DOHH2 (cell line): ENCODE data around the gene SHISA7.

ENCODE experiments used
- EZH2phosphoT487 ChIP-seq: fragments of 200-600 bp; sonication (generic); IDR thresholded peaks from 2 replicates; pipeline ENCODE4 v1.6.1; 2017; ENCODE audit warnings: borderline replicate concordance, mild to moderate bottlenecking, antibody characterized with exemption, low read length, moderate library complexity, mixed read lengths
- TF ChIP-seq, protein P1 (sequence below): fragments of 200-600 bp; sonication (generic); IDR thresholded peaks from one replicate; pipeline ENCODE4 v1.5.1; 2014; ENCODE audit warnings: antibody characterized with exemption, mild to moderate bottlenecking, low read depth, low read length; ENCODE audit not compliant: poor library complexity, severe bottlenecking

DNA sequence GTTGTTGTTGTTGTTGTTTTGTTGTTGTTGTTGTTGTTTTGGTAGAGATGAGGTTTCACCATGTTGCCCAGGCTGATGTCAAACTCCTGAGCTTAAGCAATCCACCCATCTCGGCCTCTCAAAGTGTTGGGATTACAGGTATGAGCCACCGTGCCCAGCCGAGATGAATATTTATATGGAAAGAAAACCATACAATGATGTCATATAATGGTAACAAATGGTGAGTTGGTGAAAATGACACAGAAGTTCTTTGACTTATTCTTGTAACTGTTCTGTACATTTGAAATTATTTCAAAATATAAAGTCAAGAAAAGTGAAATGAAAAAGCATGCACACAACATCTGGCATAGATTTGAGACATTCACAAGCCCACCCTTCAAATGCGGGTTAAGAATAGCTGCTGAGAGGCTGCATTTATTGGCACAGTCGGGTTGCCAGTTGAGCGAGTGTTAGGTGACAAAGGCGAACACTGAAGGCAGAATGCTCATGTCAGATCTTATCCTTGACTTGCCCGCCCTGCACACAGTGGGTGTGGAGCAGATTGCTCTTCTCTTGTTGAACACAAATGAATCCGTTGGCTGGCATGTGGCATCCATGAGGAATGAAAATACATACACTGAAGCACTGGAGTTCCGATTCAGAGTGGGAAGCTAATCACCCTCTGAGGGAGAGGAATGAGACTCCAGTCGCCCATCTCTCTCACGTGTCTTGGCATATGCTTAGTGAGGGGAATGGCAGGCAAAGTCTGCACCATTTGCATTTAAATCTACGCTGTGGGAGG lies 19.7 kb downstream of the SHISA7 start:
- TF ChIP-seq, protein P1, sequence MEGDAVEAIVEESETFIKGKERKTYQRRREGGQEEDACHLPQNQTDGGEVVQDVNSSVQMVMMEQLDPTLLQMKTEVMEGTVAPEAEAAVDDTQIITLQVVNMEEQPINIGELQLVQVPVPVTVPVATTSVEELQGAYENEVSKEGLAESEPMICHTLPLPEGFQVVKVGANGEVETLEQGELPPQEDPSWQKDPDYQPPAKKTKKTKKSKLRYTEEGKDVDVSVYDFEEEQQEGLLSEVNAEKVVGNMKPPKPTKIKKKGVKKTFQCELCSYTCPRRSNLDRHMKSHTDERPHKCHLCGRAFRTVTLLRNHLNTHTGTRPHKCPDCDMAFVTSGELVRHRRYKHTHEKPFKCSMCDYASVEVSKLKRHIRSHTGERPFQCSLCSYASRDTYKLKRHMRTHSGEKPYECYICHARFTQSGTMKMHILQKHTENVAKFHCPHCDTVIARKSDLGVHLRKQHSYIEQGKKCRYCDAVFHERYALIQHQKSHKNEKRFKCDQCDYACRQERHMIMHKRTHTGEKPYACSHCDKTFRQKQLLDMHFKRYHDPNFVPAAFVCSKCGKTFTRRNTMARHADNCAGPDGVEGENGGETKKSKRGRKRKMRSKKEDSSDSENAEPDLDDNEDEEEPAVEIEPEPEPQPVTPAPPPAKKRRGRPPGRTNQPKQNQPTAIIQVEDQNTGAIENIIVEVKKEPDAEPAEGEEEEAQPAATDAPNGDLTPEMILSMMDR = no peak
- TF ChIP-seq EZH2phosphoT487 = no peak
